Ovary (tissue), 9 donors: ENCODE measurements around the gene POLR2E. TPM values are rescaled to one million over a fixed set of nuclear protein-coding genes. Genes with fewer than 3 reads are reported as not detected.

Source experiments
- DNase-seq, 5 donors: peaks; one replicate each; pipeline ENCODE4 v3.0.0-alpha.2; 2019 to 2020
- H3K27ac ChIP-seq, 2 donors: fragments of 200-600 bp; one replicate each; pipeline versions ENCODE4 v1.5.1 to v1.8.0; 2019 to 2022
- H3K27me3 ChIP-seq: fragments of 200-600 bp; one replicate; pipeline ENCODE4 v1.8.0; 2022
- H3K36me3 ChIP-seq: fragments of 200-600 bp; sonication (generic); one replicate; pipeline ENCODE4 v1.5.1; 2019
- H3K4me1 ChIP-seq: one replicate; pipeline ENCODE4 v1.8.1; 2013; ENCODE audit warnings: mild to moderate bottlenecking, moderate library complexity; ENCODE audit not compliant: insufficient read depth
- H3K4me3 ChIP-seq: fragments of 200-600 bp; sonication (generic); one replicate; pipeline ENCODE4 v1.5.1; 2017
- H3K9me3 ChIP-seq, 2 donors: fragments of 200-600 bp in 1 of 2; sonication (generic) in 1 of 2; one replicate each; pipeline versions ENCODE4 v1.5.1 to v1.8.1; 2013 to 2019; ENCODE audit warnings: mild to moderate bottlenecking in 1 of 2, moderate library complexity in 1 of 2
- EP300 ChIP-seq: sonication (generic); formaldehyde crosslinking; IDR thresholded peaks from one replicate; pipeline ENCODE4 v1.6.1; 2017; ENCODE audit warnings: antibody characterized with exemption
- POLR2A ChIP-seq: fragments of 450-650 bp; IDR thresholded peaks from one replicate; pipeline ENCODE4 v1.6.1; 2017; ENCODE audit warnings: antibody characterized with exemption, mild to moderate bottlenecking, moderate library complexity
- WGBS, 3 donors: extraction: QIAGEN DNeasy Blood & Tissue Kit in 1 of 3; methylation state at CpG; one replicate each; pipeline versions ENCODE4 v1.1.5 to v1.1.7; 2013 to 2017; 5-methylcytosine and 5-hydroxymethylcytosine counted together
- intact Hi-C, 4 donors: fragments of 100-400 bp; cut with DNase I; formaldehyde crosslinking; loops; one replicate each; pipeline versions ENCODE4 v1.11.0 to v1.15.1; 2022 to 2023
- polyA plus RNA-seq, 2 donors: library from polyadenylated mRNA; stranded (reverse); fragments of 200-250 nt in 1 of 2; fragments of 350-450 nt in 1 of 2; fragmentation: Illumina TruSeq in 1 of 2; extraction: RNeasy Lipid Tissue Mini Kit (QIAGEN cat#74804) in 1 of 2; gene quantifications; one replicate each; pipeline ENCODE4 v1.2.3, GENCODE V29; 2013 to 2014
- total RNA-seq, 7 donors: library from RNA; depleted of rRNA in 2 of 7; stranded (reverse); fragments of >200 nt in 2 of 7; fragmentation: NEBNext Ultra II Directional in 3 of 7; extraction: Animal tissue kit (Norgen Biotek cat#: 25700) in 3 of 7; gene quantifications; one replicate each; pipeline versions ENCODE4 v1.1.0 to v1.2.4, GENCODE V29; 2016 to 2023
- TF ChIP-seq, protein P1 (sequence below), 3 donors: fragments of 450-650 bp in 2 of 3; fragments of 200-600 bp in 1 of 3; IDR thresholded peaks; one replicate each; pipeline versions ENCODE4 v1.5.1 to v1.8.0; 2016 to 2022; ENCODE audit warnings: antibody characterized with exemption in 3 of 3, mild to moderate bottlenecking in 1 of 3
- donor health status: DM: no; HTN: no; CAD: no; lungs with moderate emphysema.
- donor health status: DM: no; HTN: no; CAD: no.
- donor health status: Bipolar disorder and iron deficiency.
- donor health status: DM: yes; HTN: yes; CAD: no.
- donor health status: DM: no; HTN: no; CAD: no.
- donor health status: DM: yes; HTN: yes; CAD: no.

Gene POLR2E
- total and polyA plus RNA-seq, 9 donors: 11.1 to 157 (median 119) TPM

DNA sequence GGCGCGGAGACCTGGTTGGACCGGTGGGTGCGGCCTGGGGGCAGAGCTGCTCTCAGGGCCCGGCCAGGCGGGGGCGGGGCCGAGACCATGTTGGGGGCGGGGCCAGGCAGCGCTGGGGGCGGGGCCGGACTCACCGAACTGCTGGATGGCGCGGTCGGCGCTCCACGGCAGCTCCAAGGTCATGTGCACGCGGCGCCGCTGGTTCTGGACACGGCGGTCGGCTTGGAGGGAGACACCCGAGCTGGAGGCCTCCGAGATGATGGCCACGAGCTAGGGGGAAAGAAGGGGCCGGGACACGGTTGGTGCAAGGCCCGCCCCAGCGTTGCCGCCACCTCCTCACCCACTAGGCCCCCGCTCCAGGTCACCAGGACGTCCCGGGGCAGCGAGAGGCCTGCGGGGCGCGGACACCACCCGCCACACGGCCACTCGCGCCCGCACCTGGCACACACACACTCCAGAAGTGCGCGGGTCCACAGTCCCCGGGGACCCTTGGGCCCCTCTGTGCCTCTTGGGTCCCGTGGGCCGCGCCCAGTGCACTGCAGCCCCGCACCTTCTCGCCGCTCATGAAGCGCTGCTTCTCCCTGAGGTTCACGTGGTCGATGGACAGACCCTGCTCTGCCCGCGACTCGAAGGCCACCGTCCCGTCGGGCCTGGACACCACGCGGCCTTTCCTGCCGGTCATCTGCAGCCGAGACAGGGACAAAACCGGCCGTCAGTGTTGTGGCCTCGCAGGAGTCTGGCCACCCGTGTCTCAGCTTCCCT lies 17.3 kb upstream of the POLR2E start:
- Histone ChIP-seq H3K27me3 (no peaks in the 10 kb centered on the region), H3K9me3 (no peaks in the 10 kb centered on the region), H3K4me1 (peaks cover 15% of the 10 kb centered on the region), H3K36me3 (no peaks in the 10 kb centered on the region), H3K4me3 (no peak overlapping the region), H3K27ac (peak overlapping the region; percentile 77 to 90)
- intact Hi-C loops: loop anchor here (5.0 kb wide), 1 partner anchor 80 kb away; no protein-coding TSS in a partner anchor
- peak; percentile 82 to 93 (median 89) for DNase-seq
- TF ChIP-seq POLR2A (peak; percentile 20), EP300 (no peak)
- 40 to 53% (median 44%) methylated on average over 57 to 71 of the region's 71 CpGs for WGBS, 3 donors

DNA sequence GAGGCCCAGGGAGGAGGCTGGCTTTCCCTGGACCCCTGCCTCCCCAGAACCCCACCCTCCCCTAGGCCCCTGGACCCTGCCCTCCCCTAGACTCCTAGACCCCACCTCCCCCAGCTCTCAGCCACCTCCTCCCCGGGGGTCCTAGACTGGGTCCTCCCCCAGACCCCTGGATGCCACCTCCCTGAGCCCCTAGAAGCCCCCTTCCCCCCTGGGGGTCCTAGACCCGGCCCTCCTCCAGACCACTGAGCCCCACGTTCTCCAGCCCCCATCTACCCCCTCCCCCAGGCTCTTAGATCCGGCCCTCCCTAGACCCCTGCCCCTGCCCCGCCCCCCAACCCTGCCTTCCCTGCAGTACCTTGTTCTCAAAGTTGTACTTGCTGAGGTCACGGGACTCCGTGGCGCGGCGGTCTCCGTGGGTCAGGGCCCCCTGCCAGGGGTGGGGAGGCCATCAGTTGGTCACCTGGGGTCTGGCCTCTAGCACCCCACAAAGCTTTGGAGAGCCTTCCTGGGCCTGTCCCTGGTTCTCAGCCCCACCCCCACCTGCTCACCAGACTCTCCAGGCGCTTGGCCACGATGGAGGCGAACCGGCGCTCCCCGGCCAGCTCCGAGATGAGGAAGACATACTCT lies 16.6 kb upstream of the POLR2E start:
- Histone ChIP-seq H3K4me1 (peaks cover 15% of the 10 kb centered on the region), H3K36me3 (no peaks in the 10 kb centered on the region), H3K9me3 (no peaks in the 10 kb centered on the region), H3K4me3 (no peak overlapping the region), H3K27me3 (no peaks in the 10 kb centered on the region), H3K27ac (peak overlapping the region; percentile 77 to 90)
- peak in 2 of 5 donors; percentile 37 to 51 for DNase-seq
- intact Hi-C loops: loop anchor here (5.0 kb wide), 1 partner anchor 81 kb away; no protein-coding TSS in a partner anchor
- no peak for TF ChIP-seq POLR2A
- TF ChIP-seq EP300: no peak
- TF ChIP-seq, protein P1, sequence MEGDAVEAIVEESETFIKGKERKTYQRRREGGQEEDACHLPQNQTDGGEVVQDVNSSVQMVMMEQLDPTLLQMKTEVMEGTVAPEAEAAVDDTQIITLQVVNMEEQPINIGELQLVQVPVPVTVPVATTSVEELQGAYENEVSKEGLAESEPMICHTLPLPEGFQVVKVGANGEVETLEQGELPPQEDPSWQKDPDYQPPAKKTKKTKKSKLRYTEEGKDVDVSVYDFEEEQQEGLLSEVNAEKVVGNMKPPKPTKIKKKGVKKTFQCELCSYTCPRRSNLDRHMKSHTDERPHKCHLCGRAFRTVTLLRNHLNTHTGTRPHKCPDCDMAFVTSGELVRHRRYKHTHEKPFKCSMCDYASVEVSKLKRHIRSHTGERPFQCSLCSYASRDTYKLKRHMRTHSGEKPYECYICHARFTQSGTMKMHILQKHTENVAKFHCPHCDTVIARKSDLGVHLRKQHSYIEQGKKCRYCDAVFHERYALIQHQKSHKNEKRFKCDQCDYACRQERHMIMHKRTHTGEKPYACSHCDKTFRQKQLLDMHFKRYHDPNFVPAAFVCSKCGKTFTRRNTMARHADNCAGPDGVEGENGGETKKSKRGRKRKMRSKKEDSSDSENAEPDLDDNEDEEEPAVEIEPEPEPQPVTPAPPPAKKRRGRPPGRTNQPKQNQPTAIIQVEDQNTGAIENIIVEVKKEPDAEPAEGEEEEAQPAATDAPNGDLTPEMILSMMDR (IDR thresholded peaks at IDR 0.05): no peak
- WGBS, 3 donors: 58 to 77% (median 65%) methylated on average over 11 to 18 of the region's 18 CpGs

DNA sequence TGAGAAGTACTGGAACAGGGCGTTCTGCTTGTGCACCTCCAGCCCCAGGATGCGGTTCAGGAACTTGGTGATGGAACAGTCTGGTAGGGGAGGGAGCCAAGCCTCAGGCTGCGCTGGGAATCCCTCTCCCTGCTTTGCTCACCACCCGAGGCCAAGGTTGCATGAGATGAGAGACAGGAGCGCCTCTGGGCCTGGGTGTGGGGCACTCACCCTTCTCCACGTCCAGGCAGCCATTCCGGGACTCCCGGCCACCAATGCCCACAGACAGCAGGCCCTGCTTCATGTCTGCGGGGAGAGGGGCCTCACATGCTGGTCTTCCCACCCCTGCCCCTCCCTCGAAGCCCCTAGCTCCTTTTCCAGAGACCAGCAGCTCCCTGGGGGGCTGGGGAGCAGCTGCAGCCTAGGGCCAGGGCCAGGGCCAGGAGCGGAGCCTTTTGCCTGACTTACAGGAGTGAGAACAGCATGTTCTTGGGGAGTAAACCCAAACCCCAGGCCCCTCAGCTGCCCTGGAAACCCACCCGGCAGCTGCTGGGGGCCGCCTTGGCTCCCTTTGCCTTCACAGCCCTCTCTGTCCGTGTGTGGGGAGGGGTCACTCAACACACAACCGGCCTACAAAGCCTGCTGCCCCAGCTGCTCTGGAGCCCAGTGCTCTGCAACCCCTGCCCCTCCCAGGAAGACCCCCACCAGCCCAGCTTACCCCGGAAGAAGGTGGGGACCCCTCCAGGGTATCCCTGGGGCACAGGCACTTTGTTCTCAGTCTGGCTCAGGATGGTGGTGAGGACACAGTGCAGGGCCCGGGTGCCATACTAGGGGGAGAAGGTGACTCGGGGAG lies 15.8 kb upstream of the POLR2E start:
- Histone ChIP-seq H3K9me3 (no peaks in the 10 kb centered on the region), H3K4me1 (peaks cover 15% of the 10 kb centered on the region), H3K36me3 (no peaks in the 10 kb centered on the region), H3K27ac (peak overlapping the region in 1 of 2 donors; percentile 77), H3K27me3 (no peaks in the 10 kb centered on the region), H3K4me3 (no peak overlapping the region)
- no peak for DNase-seq
- no peak for TF ChIP-seq POLR2A
- TF ChIP-seq, protein P1 (IDR thresholded peaks at IDR 0.05): no peak
- no peak for TF ChIP-seq EP300
- 63 to 75% (median 72%) methylated on average over 17 to 18 of the region's 18 CpGs for WGBS, 3 donors
- intact Hi-C loops: loop anchor here (5.0 kb wide), 1 partner anchor 81 kb away; no protein-coding TSS in a partner anchor

DNA sequence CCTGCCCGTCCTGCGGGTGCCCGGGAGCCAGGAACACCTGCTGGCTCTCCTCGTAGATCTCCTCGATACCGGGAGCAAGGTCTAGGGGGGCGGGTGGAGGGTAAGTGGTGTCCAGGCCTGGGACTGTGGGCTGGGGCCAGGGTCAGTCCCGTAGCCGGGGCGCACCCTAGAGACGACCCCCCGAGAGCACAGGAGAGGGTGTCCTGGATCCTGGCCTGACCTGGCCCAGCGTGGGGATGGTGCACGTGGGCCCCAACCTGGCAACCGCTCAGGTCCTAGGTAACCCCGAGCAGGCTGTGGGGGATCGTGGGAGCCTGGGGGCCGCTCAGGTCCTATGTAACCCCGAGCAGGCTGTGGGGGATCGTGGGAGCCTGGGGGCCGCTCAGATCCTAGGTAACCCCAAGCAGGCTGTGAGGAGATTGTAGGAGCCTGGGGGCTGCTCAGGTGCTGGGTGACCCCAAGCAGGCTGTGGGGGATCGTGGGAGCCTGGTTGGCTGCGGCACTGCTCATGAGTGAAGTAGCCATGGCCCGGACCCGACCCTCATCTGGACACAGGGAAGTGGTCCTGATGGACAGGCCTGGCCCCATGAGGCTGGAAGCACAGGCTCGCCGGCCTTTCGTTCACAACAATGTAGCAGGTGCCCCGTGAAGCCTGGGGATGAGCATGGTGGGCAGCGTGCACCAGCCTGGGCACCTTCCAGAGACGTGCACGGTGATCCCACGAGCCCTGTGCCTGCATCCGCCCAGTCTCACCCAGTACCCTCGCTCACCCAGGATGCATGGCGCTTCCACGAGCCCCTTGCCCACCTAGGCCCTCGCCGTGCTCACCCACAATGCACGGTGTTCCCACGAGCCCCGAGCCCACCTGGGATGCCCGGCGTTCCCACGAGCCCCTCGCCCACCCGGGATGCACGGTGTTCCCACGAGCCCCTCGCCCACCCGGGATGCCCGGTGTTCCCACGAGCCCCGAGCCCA lies 14.8 kb upstream of the POLR2E start:
- Histone ChIP-seq H3K36me3 (no peaks in the 10 kb centered on the region), H3K27ac (no peak overlapping the region)

More for the DNA sequence above, 14.8 kb upstream of the POLR2E start:
- TF ChIP-seq POLR2A (no peak), EP300 (no peak)
- TF ChIP-seq, protein P1 (IDR thresholded peaks at IDR 0.05): no peak
- H3K27me3 ChIP-seq: no peaks in the 10 kb centered on the region
- no peaks in the 10 kb centered on the region for H3K9me3 ChIP-seq
- intact Hi-C loops: loop anchor here (5.0 to 10.0 kb wide), 2 partner anchors 82 to 185 kb away; partner anchors contain the start of gene ARID3A (in 1 of the 4)
- peaks cover 22% of the 10 kb centered on the region for H3K4me1 ChIP-seq
- 89 to 90% (median 90%) methylated on average over 52 to 54 of the region's 54 CpGs for WGBS, 3 donors
- no peak overlapping the region for H3K4me3 ChIP-seq
- DNase-seq: peak in 2 of 5 donors; percentile 43 to 49
